Loucy (cell line): ENCODE results near the gene MACROD2.

Source experiments
- H2AFZ ChIP-seq: fragments of 200-600 bp; sonication (generic); 2 replicates; pipeline ENCODE4 v1.6.0; 2016; ENCODE audit warnings: antibody characterized with exemption, mild to moderate bottlenecking, low read length, moderate library complexity
- H3F3A ChIP-seq: fragments of 200-600 bp; 2 replicates; pipeline ENCODE4 v1.6.0; 2016; ENCODE audit warnings: antibody characterized with exemption, low read depth, mild to moderate bottlenecking
- H3K27me3 ChIP-seq: fragments of 200-600 bp; sonication (generic); 2 replicates; pipeline ENCODE4 v1.6.1; 2014; ENCODE audit warnings: low read length, mild to moderate bottlenecking; ENCODE audit not compliant: insufficient read depth, poor library complexity, severe bottlenecking
- H3K36me3 ChIP-seq: fragments of 200-600 bp; sonication (generic); 2 replicates; pipeline ENCODE4 v1.6.1; 2016; ENCODE audit warnings: low read length; ENCODE audit not compliant: insufficient read depth
- H3K4me1 ChIP-seq: fragments of 200-600 bp; sonication (generic); 2 replicates; pipeline ENCODE4 v1.5.1; 2014; ENCODE audit warnings: low read length, mild to moderate bottlenecking; ENCODE audit not compliant: insufficient read depth, poor library complexity, severe bottlenecking
- H3K4me2 ChIP-seq: fragments of 200-600 bp; sonication (generic); 2 replicates; pipeline ENCODE4 v1.6.0; 2014; ENCODE audit warnings: antibody characterized with exemption, low read length, low read depth, mild to moderate bottlenecking; ENCODE audit not compliant: poor library complexity, severe bottlenecking
- H3K4me3 ChIP-seq: fragments of 200-600 bp; sonication (generic); 2 replicates; pipeline ENCODE4 v1.5.1; 2014; ENCODE audit warnings: low read length, mild to moderate bottlenecking, mixed read lengths; ENCODE audit not compliant: poor library complexity, severe bottlenecking
- H3K79me2 ChIP-seq: fragments of 200-600 bp; sonication (generic); 2 replicates; pipeline ENCODE4 v1.6.1; 2014; ENCODE audit warnings: low read length; ENCODE audit not compliant: insufficient read depth
- H3K9ac ChIP-seq: fragments of 200-600 bp; sonication (generic); 2 replicates; pipeline ENCODE4 v1.6.0; 2014; ENCODE audit warnings: mild to moderate bottlenecking, low read depth, low read length, moderate library complexity; ENCODE audit not compliant: poor library complexity, severe bottlenecking
- H3K9me2 ChIP-seq: fragments of 200-600 bp; sonication (generic); replicated peaks from 2 replicates; pipeline ENCODE4 v1.6.1; 2016; ENCODE audit warnings: low read depth, low read length, mixed read lengths
- H3K9me3 ChIP-seq: fragments of 200-600 bp; sonication (generic); 2 replicates; pipeline ENCODE4 v1.6.1; 2014; ENCODE audit warnings: mild to moderate bottlenecking, antibody characterized with exemption, low read length, low read depth; ENCODE audit not compliant: insufficient read depth
- H4K20me1 ChIP-seq: fragments of 200-600 bp; sonication (generic); 2 replicates; pipeline ENCODE4 v1.6.0; 2014; ENCODE audit warnings: antibody characterized with exemption, low read length, mild to moderate bottlenecking; ENCODE audit not compliant: insufficient read depth, poor library complexity, severe bottlenecking
- EZH2phosphoT487 ChIP-seq: fragments of 200-600 bp; IDR thresholded peaks from 2 replicates; pipeline ENCODE4 v1.6.1; 2018; ENCODE audit warnings: antibody characterized with exemption, mild to moderate bottlenecking, moderate library complexity, borderline replicate concordance
- TF ChIP-seq, protein P1 (sequence below): fragments of 200-600 bp; sonication (generic); conservative IDR thresholded peaks from 2 replicates; pipeline ENCODE4 v1.5.1; 2014; ENCODE audit warnings: mild to moderate bottlenecking, antibody characterized with exemption, low read length

The MACROD2 gene

DNA sequence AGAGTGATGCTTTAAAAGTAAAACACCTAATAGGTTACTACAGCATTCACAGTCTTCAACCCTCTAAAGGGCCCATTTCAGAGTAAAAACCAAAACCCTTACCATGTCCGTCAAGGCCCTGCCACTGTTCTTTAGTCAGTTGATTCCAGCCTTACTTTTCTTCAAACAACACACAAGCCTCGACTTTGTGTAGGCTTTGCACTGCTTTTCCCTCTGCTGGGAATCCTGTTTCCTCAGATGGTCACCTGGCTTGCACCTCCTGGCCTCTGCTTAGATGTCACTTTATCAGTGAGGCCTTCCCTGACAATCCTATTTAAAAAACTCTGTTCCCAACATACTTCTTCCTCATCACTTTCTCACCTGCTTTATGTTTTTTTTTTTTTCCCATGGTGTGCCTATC is 419.2 kb downstream of the MACROD2 start:
- Histone ChIP-seq H3K27me3 (no peaks in the 10 kb centered on the region), H3K9ac (no peak overlapping the region), H3F3A (no peaks in the 10 kb centered on the region), H3K9me2 (no peaks in the 10 kb centered on the region), H4K20me1 (no peaks in the 10 kb centered on the region), H2AFZ (no peak overlapping the region), H3K4me3 (no peak overlapping the region), H3K4me2 (no peak overlapping the region), H3K79me2 (no peaks in the 10 kb centered on the region), H3K36me3 (no peaks in the 10 kb centered on the region), H3K9me3 (no peaks in the 10 kb centered on the region), H3K4me1 (no peaks in the 10 kb centered on the region)
- no peak for TF ChIP-seq EZH2phosphoT487
- TF ChIP-seq, protein P1, sequence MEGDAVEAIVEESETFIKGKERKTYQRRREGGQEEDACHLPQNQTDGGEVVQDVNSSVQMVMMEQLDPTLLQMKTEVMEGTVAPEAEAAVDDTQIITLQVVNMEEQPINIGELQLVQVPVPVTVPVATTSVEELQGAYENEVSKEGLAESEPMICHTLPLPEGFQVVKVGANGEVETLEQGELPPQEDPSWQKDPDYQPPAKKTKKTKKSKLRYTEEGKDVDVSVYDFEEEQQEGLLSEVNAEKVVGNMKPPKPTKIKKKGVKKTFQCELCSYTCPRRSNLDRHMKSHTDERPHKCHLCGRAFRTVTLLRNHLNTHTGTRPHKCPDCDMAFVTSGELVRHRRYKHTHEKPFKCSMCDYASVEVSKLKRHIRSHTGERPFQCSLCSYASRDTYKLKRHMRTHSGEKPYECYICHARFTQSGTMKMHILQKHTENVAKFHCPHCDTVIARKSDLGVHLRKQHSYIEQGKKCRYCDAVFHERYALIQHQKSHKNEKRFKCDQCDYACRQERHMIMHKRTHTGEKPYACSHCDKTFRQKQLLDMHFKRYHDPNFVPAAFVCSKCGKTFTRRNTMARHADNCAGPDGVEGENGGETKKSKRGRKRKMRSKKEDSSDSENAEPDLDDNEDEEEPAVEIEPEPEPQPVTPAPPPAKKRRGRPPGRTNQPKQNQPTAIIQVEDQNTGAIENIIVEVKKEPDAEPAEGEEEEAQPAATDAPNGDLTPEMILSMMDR: no peak

DNA sequence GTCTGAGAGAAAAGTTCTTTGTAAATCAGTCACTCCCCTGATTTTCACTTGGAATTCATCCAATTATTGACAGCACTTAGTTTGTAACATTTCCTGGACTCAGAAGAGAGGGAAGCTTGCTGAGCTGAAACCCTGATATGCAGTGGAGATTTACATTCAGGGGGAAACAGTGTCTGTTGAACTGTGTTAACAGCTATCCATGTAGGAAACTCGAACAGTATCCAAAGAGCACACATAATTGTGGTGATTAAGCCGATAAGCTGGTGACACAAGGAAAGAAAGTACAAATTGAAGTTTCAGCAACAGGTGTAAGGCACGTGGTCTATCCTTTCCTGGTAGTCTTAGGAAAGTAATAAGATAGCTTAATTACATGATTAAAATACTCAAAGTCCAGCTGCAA is 420.2 kb downstream of the MACROD2 start:
- no peaks in the 10 kb centered on the region for H3K36me3 ChIP-seq
- no peak for TF ChIP-seq EZH2phosphoT487
- TF ChIP-seq, protein P1: no peak

DNA sequence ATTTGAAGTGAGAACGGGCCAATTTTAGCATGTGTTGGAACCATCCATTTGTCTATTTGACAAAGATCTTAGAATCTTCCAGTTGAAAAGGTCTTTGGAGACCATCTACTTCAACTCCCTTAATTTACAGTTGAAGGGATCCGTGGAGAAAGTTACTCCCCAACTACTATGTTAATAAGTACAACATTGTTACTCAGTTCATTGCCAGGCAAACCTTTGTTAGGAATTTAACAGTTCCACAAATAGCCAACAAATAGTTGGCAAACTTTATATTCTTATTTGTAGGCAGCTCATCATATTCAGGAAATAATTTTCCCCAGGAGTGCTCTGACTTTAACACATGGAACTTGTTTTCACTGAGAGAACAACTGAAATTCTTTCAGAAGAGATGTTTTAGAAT is 423.1 kb downstream of the MACROD2 start:
- H2AFZ ChIP-seq: no peak overlapping the region

More for the DNA sequence above, 420.2 kb downstream of the MACROD2 start:
- Histone ChIP-seq H4K20me1 (no peaks in the 10 kb centered on the region), H3K79me2 (no peaks in the 10 kb centered on the region), H3K9ac (no peak overlapping the region), H3K9me3 (no peaks in the 10 kb centered on the region), H3F3A (no peaks in the 10 kb centered on the region), H3K4me3 (no peak overlapping the region), H3K4me2 (no peak overlapping the region), H3K9me2 (no peaks in the 10 kb centered on the region), H2AFZ (no peak overlapping the region), H3K27me3 (no peaks in the 10 kb centered on the region), H3K4me1 (no peaks in the 10 kb centered on the region)

More for the DNA sequence above, 423.1 kb downstream of the MACROD2 start:
- TF ChIP-seq, protein P1: no peak
- TF ChIP-seq EZH2phosphoT487: no peak
- H3K4me3 ChIP-seq: no peak overlapping the region
- no peaks in the 10 kb centered on the region for H3K27me3 ChIP-seq
- no peak overlapping the region for H3K9ac ChIP-seq
- H4K20me1 ChIP-seq: no peaks in the 10 kb centered on the region
- no peaks in the 10 kb centered on the region for H3K4me1 ChIP-seq
- no peaks in the 10 kb centered on the region for H3K79me2 ChIP-seq
- H3K9me3 ChIP-seq: no peaks in the 10 kb centered on the region
- H3K4me2 ChIP-seq: no peak overlapping the region
- no peaks in the 10 kb centered on the region for H3F3A ChIP-seq
- H3K9me2 ChIP-seq: no peaks in the 10 kb centered on the region
- no peaks in the 10 kb centered on the region for H3K36me3 ChIP-seq
